Hepatocyte (in vitro differentiated cells): ENCODE data around the gene DEPDC5. TPM values are rescaled to one million over a fixed set of nuclear protein-coding genes. Genes with fewer than 3 reads are reported as not detected.

Experiments
- DNase-seq: peaks from one replicate; pipeline ENCODE4 v3.0.0-alpha.2; 2016; ENCODE audit warnings: low spot score
- H2AFZ ChIP-seq: fragments of 200-600 bp; sonication (generic); 2 replicates; pipeline ENCODE4 v1.6.0; 2016; ENCODE audit warnings: antibody characterized with exemption, mild to moderate bottlenecking
- H3K27ac ChIP-seq: fragments of 200-600 bp; sonication (generic); 2 replicates; pipeline ENCODE4 v1.5.1; 2016; ENCODE audit warnings: mild to moderate bottlenecking
- H3K27me3 ChIP-seq: fragments of 200-600 bp; sonication (generic); 2 replicates; pipeline ENCODE4 v1.6.1; 2016
- H3K36me3 ChIP-seq: fragments of 200-600 bp; sonication (generic); replicated peaks from 2 replicates; pipeline ENCODE4 v1.5.1; 2016; ENCODE audit warnings: low read depth; ENCODE audit not compliant: insufficient read depth
- H3K4me1 ChIP-seq: fragments of 200-600 bp; sonication (generic); 2 replicates; pipeline ENCODE4 v1.5.1; 2016; ENCODE audit warnings: mild to moderate bottlenecking, moderate library complexity; ENCODE audit not compliant: insufficient read depth
- H3K4me2 ChIP-seq: fragments of 200-600 bp; sonication (generic); 2 replicates; pipeline ENCODE4 v1.6.0; 2016
- H3K4me3 ChIP-seq: fragments of 200-600 bp; sonication (generic); 2 replicates; pipeline ENCODE4 v1.5.1; 2016; ENCODE audit warnings: mild to moderate bottlenecking
- H3K79me2 ChIP-seq: fragments of 200-600 bp; sonication (generic); 2 replicates; pipeline ENCODE4 v1.6.0; 2017; ENCODE audit warnings: mild to moderate bottlenecking
- H3K9me2 ChIP-seq: fragments of 200-600 bp; sonication (generic); replicated peaks from 2 replicates; pipeline ENCODE4 v1.6.0; 2017; ENCODE audit warnings: mild to moderate bottlenecking; ENCODE audit not compliant: insufficient read depth
- H3K9me3 ChIP-seq: fragments of 200-600 bp; sonication (generic); 2 replicates; pipeline ENCODE4 v1.5.1; 2016; ENCODE audit warnings: low read depth, mild to moderate bottlenecking
- H4K20me1 ChIP-seq: fragments of 200-600 bp; sonication (generic); 2 replicates; pipeline ENCODE4 v1.6.0; 2016; ENCODE audit warnings: mild to moderate bottlenecking; ENCODE audit not compliant: insufficient read depth, poor library complexity, severe bottlenecking
- EZH2 ChIP-seq: fragments of 200-600 bp; sonication (generic); IDR thresholded peaks from 2 replicates; pipeline ENCODE4 v1.6.1; 2016; ENCODE audit warnings: antibody characterized with exemption, mild to moderate bottlenecking, borderline replicate concordance
- EZH2phosphoT487 ChIP-seq: fragments of 200-600 bp; sonication (generic); IDR thresholded peaks from one replicate; pipeline ENCODE4 v1.6.1; 2018; ENCODE audit warnings: antibody characterized with exemption, mild to moderate bottlenecking, low read depth, moderate library complexity; ENCODE audit not compliant: unreplicated experiment, severe bottlenecking
- WGBS: methylation state at CpG from one replicate; pipeline ENCODE4 v1.1.6; 2016; ENCODE audit warnings: low lambda C conversion rate; ENCODE audit errors: missing lambda C conversion rate; 5-methylcytosine and 5-hydroxymethylcytosine counted together
- polyA plus RNA-seq: library from polyadenylated mRNA; unstranded; fragments of >200 nt; fragmentation: Nextera tagmentation; extraction: Ambion mirVana; gene quantifications from 2 replicates; pipeline ENCODE4 v1.2.1, GENCODE V29; 2016
- total RNA-seq: library from RNA; depleted of rRNA; stranded (reverse); fragments of >200 nt; gene quantifications from 2 replicates; pipeline ENCODE4 v1.2.3, GENCODE V29; 2014
- TF ChIP-seq, protein P1 (sequence below): fragments of 200-600 bp; sonication (generic); IDR thresholded peaks from 2 replicates; pipeline ENCODE4 v1.5.1; 2016; ENCODE audit warnings: antibody characterized with exemption, mild to moderate bottlenecking; ENCODE audit not compliant: poor library complexity

DEPDC5 gene
- total and polyA plus RNA-seq, 2 experiments from 2014 or later: 12.9 to 14.5 TPM

DNA sequence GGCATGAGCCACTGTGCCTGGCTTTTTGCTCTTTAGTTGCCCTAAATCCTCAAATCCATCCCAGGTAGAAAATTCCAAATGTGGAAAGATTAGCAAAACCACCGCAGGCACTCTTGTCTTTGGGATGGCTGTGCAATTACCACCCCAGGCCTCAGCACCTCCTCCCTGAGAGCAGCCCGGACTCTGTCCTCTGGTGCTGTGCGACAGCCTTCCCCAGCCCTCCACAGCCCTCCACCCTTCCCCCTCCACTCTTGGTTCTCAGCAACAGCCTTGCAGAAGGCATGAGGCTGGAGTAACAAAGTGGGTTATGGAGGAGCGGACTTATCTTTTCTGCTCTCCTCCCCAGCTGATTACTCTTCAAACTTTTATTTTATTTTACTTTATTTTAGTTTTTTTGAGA lies 145.8 kb downstream of the DEPDC5 start:
- H3K4me3 ChIP-seq: no peak overlapping the region
- H3K27ac ChIP-seq: peak overlapping the region; percentile 8
- no peak overlapping the region for H2AFZ ChIP-seq
- no peak overlapping the region for H3K4me2 ChIP-seq
- peak; percentile 34 for DNase-seq
- WGBS: 70% methylated on average over 3 of the region's 4 CpGs
- H3K9me3 ChIP-seq: no peaks in the 10 kb centered on the region
- H3K9me2 ChIP-seq: no peaks in the 10 kb centered on the region
- TF ChIP-seq EZH2phosphoT487: no peak
- TF ChIP-seq, protein P1, sequence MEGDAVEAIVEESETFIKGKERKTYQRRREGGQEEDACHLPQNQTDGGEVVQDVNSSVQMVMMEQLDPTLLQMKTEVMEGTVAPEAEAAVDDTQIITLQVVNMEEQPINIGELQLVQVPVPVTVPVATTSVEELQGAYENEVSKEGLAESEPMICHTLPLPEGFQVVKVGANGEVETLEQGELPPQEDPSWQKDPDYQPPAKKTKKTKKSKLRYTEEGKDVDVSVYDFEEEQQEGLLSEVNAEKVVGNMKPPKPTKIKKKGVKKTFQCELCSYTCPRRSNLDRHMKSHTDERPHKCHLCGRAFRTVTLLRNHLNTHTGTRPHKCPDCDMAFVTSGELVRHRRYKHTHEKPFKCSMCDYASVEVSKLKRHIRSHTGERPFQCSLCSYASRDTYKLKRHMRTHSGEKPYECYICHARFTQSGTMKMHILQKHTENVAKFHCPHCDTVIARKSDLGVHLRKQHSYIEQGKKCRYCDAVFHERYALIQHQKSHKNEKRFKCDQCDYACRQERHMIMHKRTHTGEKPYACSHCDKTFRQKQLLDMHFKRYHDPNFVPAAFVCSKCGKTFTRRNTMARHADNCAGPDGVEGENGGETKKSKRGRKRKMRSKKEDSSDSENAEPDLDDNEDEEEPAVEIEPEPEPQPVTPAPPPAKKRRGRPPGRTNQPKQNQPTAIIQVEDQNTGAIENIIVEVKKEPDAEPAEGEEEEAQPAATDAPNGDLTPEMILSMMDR: no peak
- TF ChIP-seq EZH2: no peak
- H3K4me1 ChIP-seq: peaks cover 7% of the 10 kb centered on the region
- H3K79me2 ChIP-seq: no peaks in the 10 kb centered on the region
- no peaks in the 10 kb centered on the region for H3K27me3 ChIP-seq
- no peaks in the 10 kb centered on the region for H4K20me1 ChIP-seq
- no peaks in the 10 kb centered on the region for H3K36me3 ChIP-seq

DNA sequence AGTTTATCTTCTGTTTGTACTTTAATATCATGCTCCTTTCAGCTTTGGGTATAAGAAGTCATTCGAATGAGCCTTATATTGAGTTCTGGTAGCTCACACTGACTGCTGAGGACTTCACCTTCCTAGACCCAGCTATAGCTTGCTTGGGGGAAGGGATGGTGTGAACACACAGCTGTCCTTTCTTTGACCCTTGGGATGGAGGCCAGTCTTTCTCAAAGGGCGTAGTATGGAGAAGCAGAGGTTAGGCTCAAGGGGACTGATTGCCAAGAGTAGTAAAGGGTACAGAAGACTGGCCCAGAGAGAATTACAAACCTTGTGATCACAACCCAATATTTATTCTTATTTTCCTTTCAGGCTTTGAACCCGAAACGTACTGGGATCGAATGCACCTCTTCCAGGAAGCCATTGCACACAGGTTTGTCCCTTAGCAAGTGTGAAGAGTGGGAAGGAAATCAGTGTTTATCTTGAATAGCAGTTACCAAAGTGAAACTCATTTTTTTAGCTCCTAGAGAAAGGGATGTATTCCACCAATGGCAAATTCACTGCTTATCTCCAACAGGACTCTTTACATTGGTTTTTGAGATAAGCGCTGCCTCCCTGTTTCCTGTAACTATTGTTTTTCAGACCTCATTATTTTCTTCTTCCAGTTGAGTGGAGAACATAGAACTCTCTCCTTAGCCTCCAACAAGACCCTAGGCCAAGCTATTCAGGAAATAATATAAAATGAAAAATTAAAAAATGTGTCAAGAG lies 147.7 kb downstream of the DEPDC5 start:
- no peaks in the 10 kb centered on the region for H3K36me3 ChIP-seq
- WGBS: 74% methylated on average over 6 of the region's 6 CpGs
- no peak overlapping the region for H3K4me2 ChIP-seq
- no peaks in the 10 kb centered on the region for H3K9me2 ChIP-seq
- TF ChIP-seq EZH2 (no peak), EZH2phosphoT487 (no peak)
- TF ChIP-seq, protein P1: no peak
- H3K27me3 ChIP-seq: no peaks in the 10 kb centered on the region
- no peaks in the 10 kb centered on the region for H3K79me2 ChIP-seq
- H4K20me1 ChIP-seq: no peaks in the 10 kb centered on the region
- H2AFZ ChIP-seq: no peak overlapping the region
- no peaks in the 10 kb centered on the region for H3K9me3 ChIP-seq
- no peak overlapping the region for H3K4me3 ChIP-seq
- H3K27ac ChIP-seq: no peak overlapping the region
- DNase-seq: no peak
- peaks cover 7% of the 10 kb centered on the region for H3K4me1 ChIP-seq

DNA sequence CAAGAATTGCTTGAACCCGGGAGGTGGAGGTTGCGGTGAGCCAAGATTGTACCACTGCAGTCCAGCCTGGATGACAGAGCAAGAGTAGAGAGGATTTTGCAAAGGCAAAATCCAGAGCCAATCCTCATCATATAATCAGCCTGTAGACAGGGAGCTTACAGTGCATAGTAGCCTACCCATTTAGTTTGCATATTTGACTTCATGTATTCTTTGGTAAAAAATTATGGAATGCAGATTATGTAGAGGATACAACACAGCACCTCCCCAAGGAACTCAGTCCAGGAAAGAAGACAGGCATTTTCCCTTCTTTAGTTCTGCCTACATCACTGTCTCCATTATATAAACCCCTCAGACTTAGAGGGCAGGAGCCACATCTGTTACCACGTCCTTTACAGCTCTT lies 150.8 kb downstream of the DEPDC5 start:
- no peak for DNase-seq
- Histone ChIP-seq H2AFZ (no peak overlapping the region), H3K9me3 (no peaks in the 10 kb centered on the region), H3K4me3 (no peak overlapping the region), H3K79me2 (no peaks in the 10 kb centered on the region), H3K4me1 (peaks cover 7% of the 10 kb centered on the region), H3K27me3 (no peaks in the 10 kb centered on the region), H3K36me3 (no peaks in the 10 kb centered on the region), H3K27ac (no peak overlapping the region), H3K9me2 (no peaks in the 10 kb centered on the region), H3K4me2 (no peak overlapping the region), H4K20me1 (no peaks in the 10 kb centered on the region)
- 95% methylated on average over 3 of the region's 3 CpGs for WGBS
- TF ChIP-seq EZH2: no peak
- no peak for TF ChIP-seq EZH2phosphoT487
- TF ChIP-seq, protein P1: no peak
